ENCODE results near the gene IL18RAP.

Gene IL18RAP

DNA sequence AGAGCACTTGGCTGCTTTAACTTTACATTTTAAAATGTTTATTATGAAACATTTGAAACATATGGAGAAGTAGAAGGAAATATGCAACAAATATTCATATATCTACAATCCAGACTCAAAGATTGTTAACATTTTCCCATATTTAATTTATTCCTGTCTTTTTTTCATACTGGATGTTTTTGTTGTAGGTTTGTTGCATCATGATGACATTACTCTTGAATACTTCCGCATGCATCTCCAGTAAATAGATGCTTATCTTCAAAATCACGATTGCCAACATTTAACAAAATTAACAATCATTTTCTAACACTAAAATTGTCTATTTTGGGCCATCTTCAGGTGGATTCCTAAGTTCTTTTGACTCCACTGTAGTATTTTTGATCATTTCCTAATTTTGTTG, 21.1 kb upstream of the IL18RAP start:
- Mint-ChIP-seq H3K27ac (no peak overlapping the region), H3K27me3 (no peaks in the 10 kb centered on the region), H3K4me3 (no peak overlapping the region), H3K36me3 (ENCODE audit: low read depth) (peaks cover 3% of the 10 kb centered on the region), H3K4me1 (peaks cover 24% of the 10 kb centered on the region), H3K9me3 (no peaks in the 10 kb centered on the region)
- ATAC-seq (no peak), DNase-seq (no peak)

DNA sequence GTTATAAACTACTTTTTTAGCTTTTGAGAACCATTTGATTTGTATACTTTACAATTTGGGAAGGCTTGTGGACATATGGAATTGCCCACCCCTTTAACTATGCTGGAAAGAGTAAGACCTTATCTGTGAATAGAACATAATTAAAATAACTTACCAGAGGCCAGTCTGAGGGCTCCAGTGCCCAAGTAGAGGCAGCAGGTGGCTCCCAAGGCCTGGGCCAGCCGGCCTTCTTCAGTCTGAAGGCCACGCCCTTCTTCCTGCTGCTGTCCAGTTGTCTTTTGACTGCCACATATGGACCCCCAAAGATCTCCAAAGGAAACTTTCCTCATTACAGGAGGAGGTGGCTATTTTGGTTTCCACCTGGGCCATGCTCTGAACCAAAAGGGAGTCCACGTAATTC, 12.0 kb upstream of the IL18RAP start:
- H3K27me3 Mint-ChIP-seq, result no peaks in the 10 kb centered on the region
- no peak overlapping the region for H3K27ac Mint-ChIP-seq
- peaks cover 7% of the 10 kb centered on the region for H3K36me3 Mint-ChIP-seq (ENCODE audit: low read depth)
- H3K9me3 Mint-ChIP-seq, result peaks cover 16% of the 10 kb centered on the region
- H3K4me1 Mint-ChIP-seq, result peaks cover 16% of the 10 kb centered on the region
- DNase-seq (no peak), ATAC-seq (no peak)
- H3K4me3 Mint-ChIP-seq, result no peak overlapping the region

DNA sequence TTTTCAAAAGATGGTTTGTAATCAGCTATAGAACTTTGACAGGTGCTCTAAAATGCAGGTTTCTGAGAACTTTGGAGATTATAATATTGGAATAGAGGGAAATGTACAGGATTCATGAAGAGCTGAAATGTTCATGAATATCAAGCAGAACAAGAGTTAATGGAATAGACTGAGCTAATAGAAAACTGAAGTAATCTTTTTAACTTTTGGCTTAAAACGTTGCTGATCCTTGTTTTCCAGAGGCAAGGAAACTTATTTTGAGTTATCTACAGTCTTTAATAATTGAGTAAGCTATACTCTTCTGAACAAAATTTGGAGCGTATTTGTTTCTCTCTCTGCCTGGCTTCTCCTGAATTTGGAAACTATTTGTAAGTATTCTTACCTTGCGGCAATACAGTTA, 10.8 kb upstream of the IL18RAP start:
- peaks cover 25% of the 10 kb centered on the region for H3K4me1 Mint-ChIP-seq
- no peak for ATAC-seq
- no peaks in the 10 kb centered on the region for H3K27me3 Mint-ChIP-seq
- peaks cover 21% of the 10 kb centered on the region for H3K9me3 Mint-ChIP-seq
- H3K27ac Mint-ChIP-seq, result no peak overlapping the region
- H3K4me3 Mint-ChIP-seq, result no peak overlapping the region
- no peak for DNase-seq
- peaks cover 11% of the 10 kb centered on the region for H3K36me3 Mint-ChIP-seq (ENCODE audit: low read depth)

DNA sequence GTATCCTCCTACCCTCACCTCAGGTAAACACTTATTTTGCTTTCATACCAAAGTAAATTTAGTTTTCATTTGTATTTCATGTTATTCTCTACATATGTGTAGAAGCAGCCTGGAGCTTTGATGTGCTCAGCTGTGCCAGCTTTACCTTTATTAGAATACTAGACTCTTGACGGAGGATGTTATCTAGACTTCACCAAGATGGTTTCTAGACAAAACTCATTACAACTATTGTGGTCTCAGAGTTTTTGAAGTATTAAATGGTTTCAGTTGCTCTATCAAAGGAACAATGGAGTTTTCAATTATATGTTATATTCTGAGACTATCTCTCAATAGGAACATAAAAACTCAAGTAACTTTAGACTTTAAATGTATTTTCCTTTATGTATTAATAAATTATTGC, 5.0 kb upstream of the IL18RAP start:
- Mint-ChIP-seq H3K27me3 (no peaks in the 10 kb centered on the region), H3K4me3 (peak overlapping the region; percentile 15), H3K9me3 (peaks cover 5% of the 10 kb centered on the region), H3K36me3 (ENCODE audit: low read depth) (peaks cover 17% of the 10 kb centered on the region), H3K4me1 (peaks cover 63% of the 10 kb centered on the region), H3K27ac (peak overlapping the region; percentile 88)
- DNase-seq, result no peak
- peak; percentile 69 for ATAC-seq

- H3K36me3 Mint-ChIP-seq (ENCODE audit: low read depth), result peaks cover 22% of the 10 kb centered on the region
- peak; percentile 74 for ATAC-seq
Observed at GRCh38 chr2:102418421-102418961, 4.5 kb upstream of the IL18RAP start.

DNA sequence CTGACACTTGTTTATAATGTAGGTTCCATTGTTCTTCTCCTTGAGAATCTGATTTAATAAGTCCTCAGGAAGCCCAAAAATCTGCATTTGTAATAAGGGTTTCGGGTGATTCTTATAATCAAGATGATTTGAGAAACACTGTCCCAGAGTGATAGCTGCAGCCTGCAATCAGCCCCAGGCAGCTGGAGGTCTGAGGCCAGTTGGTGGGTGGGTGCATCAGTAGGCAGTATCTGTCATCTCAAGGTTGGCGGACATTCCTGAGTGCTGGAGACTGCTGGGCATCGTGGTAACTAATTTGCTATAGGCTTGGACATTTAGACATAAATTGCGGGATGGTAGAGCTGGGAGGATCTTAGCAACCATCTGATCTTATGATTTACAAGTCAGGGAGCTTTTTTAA, 2.7 kb upstream of the IL18RAP start:
- Mint-ChIP-seq H3K27me3 (no peaks in the 10 kb centered on the region), H3K4me3 (peak overlapping the region; percentile 83), H3K36me3 (ENCODE audit: low read depth) (peaks cover 26% of the 10 kb centered on the region), H3K27ac (peak overlapping the region; percentile 20), H3K4me1 (peaks cover 86% of the 10 kb centered on the region), H3K9me3 (peaks cover 5% of the 10 kb centered on the region)
- DNase-seq (no peak), ATAC-seq (no peak)

More at GRCh38 chr2:102418421-102418961, 4.5 kb upstream of the IL18RAP start:
- H3K4me1 Mint-ChIP-seq, result peaks cover 68% of the 10 kb centered on the region
- H3K27ac Mint-ChIP-seq, result peak overlapping the region; percentile 88
- no peaks in the 10 kb centered on the region for H3K27me3 Mint-ChIP-seq
- DNase-seq, result no peak
- H3K9me3 Mint-ChIP-seq, result peaks cover 5% of the 10 kb centered on the region
- H3K4me3 Mint-ChIP-seq, result peak overlapping the region; percentile 83

DNA sequence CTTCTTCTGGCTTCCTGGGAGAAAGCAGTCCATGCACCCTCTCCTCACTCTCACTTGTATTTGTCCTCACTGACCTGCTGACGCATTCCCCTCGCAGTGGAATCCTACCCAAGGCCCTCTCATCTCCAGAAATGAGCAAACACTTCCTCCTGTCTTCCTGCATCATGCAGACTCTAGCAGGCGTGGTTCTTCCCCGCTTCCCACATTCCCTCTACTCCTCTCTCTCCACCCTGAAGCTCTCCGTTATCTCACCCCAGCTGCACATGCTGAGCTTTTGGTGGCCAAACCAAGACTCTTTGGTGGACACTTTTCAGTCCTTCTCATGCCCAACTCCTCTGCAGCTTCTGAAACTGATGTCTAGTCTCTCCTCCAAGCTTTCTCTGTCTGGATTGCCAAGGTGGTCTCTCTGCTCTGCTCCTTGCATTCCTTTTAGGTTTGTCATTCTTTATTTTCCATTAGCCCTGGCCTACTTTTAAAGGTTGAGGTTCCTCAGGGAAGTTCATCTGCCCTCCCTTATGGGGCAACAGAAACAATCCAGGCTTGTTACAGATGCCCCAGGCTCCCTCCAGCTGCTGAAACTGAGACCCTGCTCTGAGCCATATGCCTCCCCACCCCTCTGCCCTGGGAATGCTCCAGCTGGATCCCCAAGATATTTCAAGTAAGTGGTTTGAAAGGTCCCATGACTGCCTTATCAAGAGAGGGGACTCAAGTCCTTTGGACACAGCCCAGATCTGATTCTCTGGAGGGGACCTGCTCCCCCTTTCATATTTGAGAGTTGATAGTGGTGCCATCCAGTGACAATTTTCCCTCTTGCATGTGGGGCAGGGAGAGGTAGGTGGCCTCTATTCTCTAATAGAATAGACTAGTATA, 835 bp upstream of the IL18RAP start:
- ATAC-seq (no peak), DNase-seq (no peak)
- H3K27me3 Mint-ChIP-seq, result no peaks in the 10 kb centered on the region
- H3K36me3 Mint-ChIP-seq (ENCODE audit: low read depth), result peaks cover 26% of the 10 kb centered on the region
- H3K9me3 Mint-ChIP-seq, result no peaks in the 10 kb centered on the region
- H3K4me3 Mint-ChIP-seq, result peak overlapping the region; percentile 83
- H3K4me1 Mint-ChIP-seq, result peaks cover 89% of the 10 kb centered on the region
- H3K27ac Mint-ChIP-seq, result peak overlapping the region; percentile 85

DNA sequence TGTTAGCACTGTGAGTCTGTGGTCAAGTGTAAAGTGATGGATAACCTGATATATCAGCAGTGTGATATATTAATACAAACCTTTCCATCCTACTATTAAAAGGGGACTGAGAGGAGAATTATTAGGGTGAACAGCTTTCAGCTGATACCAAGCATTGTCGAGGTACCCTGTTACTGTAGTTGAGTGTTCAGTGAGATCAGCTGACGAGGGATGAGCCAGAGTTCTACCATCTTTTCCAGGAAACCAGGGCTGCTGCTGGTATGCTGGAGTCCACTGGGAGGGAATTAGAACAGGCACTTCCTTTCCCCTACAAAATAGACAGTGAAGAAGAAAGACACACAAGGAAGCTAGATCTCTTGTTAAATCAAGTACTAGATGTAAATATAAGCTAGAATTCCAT, 408 bp downstream of the IL18RAP start:
- H3K27ac Mint-ChIP-seq, result peak overlapping the region; percentile 85
- H3K4me1 Mint-ChIP-seq, result peaks cover 87% of the 10 kb centered on the region
- peaks cover 27% of the 10 kb centered on the region for H3K36me3 Mint-ChIP-seq (ENCODE audit: low read depth)
- no peaks in the 10 kb centered on the region for H3K27me3 Mint-ChIP-seq
- ATAC-seq (no peak), DNase-seq (no peak)
- H3K4me3 Mint-ChIP-seq, result peak overlapping the region; percentile 83
- H3K9me3 Mint-ChIP-seq, result peaks cover 6% of the 10 kb centered on the region

DNA sequence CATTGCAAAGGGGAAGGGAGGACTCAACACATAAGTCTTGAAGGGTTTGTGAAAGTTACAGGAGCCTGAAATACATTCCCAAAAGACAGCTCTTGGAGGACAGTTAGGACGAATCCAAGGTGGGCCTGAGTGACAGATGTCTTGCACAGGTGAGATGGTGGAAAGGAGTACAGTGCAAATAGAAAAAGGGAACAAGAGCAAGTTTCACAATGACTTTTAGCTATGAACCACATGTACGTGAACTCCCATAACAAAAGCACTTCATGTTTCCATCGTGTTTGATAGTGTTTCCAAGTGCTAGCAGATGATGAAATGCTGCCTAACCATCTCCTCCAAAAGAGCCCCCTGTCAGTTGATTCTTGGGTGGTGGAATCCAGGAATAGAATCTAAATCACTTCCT, 1.8 kb downstream of the IL18RAP start:
- peak; percentile 70 for ATAC-seq
- peaks cover 28% of the 10 kb centered on the region for H3K36me3 Mint-ChIP-seq (ENCODE audit: low read depth)
- no peak overlapping the region for H3K4me3 Mint-ChIP-seq
- no peak for DNase-seq
- peak overlapping the region; percentile 52 for H3K27ac Mint-ChIP-seq
- peaks cover 6% of the 10 kb centered on the region for H3K9me3 Mint-ChIP-seq
- no peaks in the 10 kb centered on the region for H3K27me3 Mint-ChIP-seq
- H3K4me1 Mint-ChIP-seq, result peaks cover 85% of the 10 kb centered on the region

DNA sequence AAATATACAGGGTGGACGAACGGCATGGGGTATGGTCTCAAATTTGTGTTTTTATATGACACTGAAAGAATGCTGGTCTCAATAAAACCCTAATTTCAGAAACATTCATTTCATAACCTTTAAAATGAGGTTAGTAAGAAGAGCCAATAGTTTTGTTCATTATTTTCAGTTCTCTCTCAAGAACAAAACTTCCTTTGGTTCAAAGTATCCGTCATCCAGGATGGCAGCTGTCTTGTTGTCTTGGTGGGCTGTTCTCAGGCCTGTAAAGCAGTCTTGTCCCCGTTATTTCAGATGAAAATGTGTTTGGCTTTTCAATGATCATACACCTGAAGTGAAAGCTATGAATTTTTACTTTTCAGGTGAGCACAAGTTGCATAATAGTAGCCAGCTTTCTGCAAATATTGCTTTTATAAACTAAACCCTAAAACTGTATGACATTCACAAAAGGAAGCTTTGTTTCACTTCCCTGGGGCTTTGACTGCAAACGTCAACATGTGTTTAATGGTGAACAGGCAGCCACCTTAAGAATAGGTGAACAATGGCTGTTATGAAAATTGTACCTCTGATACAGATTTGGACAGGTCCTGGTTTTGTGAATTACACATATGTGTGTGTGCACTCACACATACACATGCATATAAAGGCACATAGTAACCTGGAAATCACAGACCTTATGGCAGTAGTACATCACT, 2.6 kb downstream of the IL18RAP start:
- peaks cover 85% of the 10 kb centered on the region for H3K4me1 Mint-ChIP-seq
- no peaks in the 10 kb centered on the region for H3K27me3 Mint-ChIP-seq
- H3K36me3 Mint-ChIP-seq (ENCODE audit: low read depth), result peaks cover 28% of the 10 kb centered on the region
- DNase-seq (no peak), ATAC-seq (no peak)
- H3K9me3 Mint-ChIP-seq, result peaks cover 6% of the 10 kb centered on the region
- no peak overlapping the region for H3K4me3 Mint-ChIP-seq
- no peak overlapping the region for H3K27ac Mint-ChIP-seq

DNA sequence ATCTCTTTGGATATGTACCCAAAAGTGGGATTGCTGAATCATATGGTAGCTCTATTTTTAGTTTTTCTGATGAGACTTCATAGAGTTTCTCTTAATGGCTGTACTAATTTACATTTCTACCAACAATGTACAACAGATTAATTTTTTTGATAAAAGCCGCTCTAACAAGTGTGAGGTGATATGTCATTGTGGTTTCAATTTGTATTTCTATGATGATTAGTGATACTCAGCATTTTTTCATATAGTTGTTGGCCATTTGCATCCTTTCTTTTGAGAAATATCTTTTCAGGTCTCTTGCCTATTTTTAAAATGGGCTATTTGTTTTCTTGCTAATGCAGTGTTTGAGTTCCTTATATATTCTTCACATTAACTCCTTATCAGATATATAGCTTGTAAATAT, 4.3 kb downstream of the IL18RAP start:
- Mint-ChIP-seq H3K9me3 (peaks cover 6% of the 10 kb centered on the region), H3K4me1 (peaks cover 83% of the 10 kb centered on the region), H3K27ac (no peak overlapping the region), H3K27me3 (no peaks in the 10 kb centered on the region), H3K4me3 (no peak overlapping the region), H3K36me3 (ENCODE audit: low read depth) (peaks cover 31% of the 10 kb centered on the region)
- DNase-seq (no peak), ATAC-seq (no peak)

DNA sequence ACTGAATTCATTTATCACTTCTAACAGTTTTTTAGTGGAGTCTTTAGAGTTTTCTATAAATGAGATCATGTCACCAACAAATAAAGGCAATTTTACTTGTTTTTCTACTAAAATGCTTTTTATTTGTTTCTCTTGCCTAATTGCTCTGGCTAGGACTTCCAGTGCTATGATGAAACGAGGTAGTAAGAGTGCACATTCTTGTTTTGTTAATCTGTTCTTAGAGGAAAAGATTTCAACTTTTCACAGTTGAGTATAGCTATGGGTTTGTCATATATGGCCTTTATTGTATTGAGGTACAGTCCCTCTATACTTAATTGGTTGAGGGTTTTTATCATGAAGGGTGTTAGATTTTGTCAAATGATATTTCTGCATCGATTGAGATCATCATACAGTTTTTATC, 5.6 kb downstream of the IL18RAP start:
- Mint-ChIP-seq H3K27me3 (no peaks in the 10 kb centered on the region), H3K27ac (peak overlapping the region; percentile 16), H3K4me1 (peaks cover 80% of the 10 kb centered on the region), H3K4me3 (no peak overlapping the region), H3K36me3 (ENCODE audit: low read depth) (peaks cover 26% of the 10 kb centered on the region), H3K9me3 (peaks cover 6% of the 10 kb centered on the region)
- DNase-seq (no peak), ATAC-seq (no peak)

DNA sequence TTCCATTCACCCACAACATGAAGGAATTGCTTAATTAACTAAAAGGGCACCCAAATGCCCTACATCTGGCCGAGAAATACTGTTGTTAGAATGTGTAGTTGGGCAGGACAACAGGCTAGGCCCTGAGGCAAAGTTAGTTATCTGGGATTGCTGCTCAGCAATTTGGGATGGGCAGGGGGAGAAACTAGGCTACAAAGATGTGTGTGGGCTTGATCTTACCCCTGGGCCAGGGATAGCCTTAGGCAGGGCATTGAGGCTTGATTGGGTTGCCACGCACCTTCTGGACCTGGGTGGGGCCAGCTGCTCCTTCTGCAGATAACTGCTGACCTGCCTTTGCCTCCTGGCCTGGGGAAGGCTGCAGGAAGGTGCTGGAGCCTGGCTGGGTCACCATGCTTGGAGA, 9.4 kb downstream of the IL18RAP start:
- Mint-ChIP-seq H3K27ac (peak overlapping the region; percentile 16), H3K27me3 (no peaks in the 10 kb centered on the region), H3K9me3 (peaks cover 6% of the 10 kb centered on the region), H3K36me3 (ENCODE audit: low read depth) (peaks cover 35% of the 10 kb centered on the region), H3K4me1 (peaks cover 76% of the 10 kb centered on the region), H3K4me3 (no peak overlapping the region)
- ATAC-seq, result no peak
- DNase-seq, result no peak

GRCh38 chr2:102433973-102434654, 11.2 kb downstream of the IL18RAP start:
- Mint-ChIP-seq H3K9me3 (no peaks in the 10 kb centered on the region), H3K36me3 (ENCODE audit: low read depth) (peaks cover 26% of the 10 kb centered on the region), H3K4me1 (peaks cover 67% of the 10 kb centered on the region), H3K4me3 (no peak overlapping the region), H3K27me3 (no peaks in the 10 kb centered on the region), H3K27ac (peak overlapping the region; percentile 89)
- no peak for ATAC-seq
- DNase-seq, result no peak

Data from activated naive CD8-positive, alpha-beta T cell treated with anti-CD3 and anti-CD28 coated beads, Interleukin-2, amount 50 U/mL, for 24 hours (primary cell).